Activated CD4-positive, alpha-beta T cell treated with anti-CD3 and anti-CD28 coated beads for 4 hours (primary cell): ENCODE data around the gene PTGFRN.

ENCODE experiments used
- DNase-seq, 2 donors: peaks; one replicate each; pipeline ENCODE4 v3.0.0-alpha.2; 2020

The PTGFRN gene

DNA sequence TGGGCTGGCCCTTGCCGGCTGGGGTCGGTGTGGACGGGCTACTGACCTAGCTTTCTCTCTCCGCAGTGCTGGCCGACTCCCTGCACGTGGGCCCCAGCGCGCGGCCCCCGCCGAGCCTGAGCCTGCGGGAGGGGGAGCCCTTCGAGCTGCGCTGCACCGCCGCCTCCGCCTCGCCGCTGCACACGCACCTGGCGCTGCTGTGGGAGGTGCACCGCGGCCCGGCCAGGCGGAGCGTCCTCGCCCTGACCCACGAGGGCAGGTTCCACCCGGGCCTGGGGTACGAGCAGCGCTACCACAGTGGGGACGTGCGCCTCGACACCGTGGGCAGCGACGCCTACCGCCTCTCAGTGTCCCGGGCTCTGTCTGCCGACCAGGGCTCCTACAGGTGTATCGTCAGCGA lies 34.9 kb downstream of the PTGFRN start:
- DNase-seq, result no peak

- no peak for DNase-seq
Measured at GRCh38 chr1:116945421-116945820, 35.7 kb downstream of the PTGFRN start.

DNA sequence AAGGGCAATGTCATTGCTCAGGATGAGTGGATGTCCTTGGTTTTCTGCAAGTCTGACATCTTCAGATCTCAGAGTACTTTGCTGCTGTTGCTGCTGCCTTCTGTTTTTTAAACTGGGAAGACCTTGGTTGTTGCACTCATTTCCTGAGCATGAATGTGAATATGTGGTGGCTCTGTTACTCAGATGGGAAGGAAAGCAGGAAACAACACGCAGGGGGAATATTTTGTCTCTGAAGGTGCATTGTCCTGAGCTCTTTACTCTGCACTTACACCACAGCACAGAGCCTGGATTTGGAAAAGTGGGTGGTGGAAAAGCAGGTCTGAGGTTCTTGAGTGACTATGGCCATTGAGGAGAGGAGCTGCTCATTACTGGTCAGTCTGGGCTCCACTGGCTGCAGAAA lies 36.3 kb downstream of the PTGFRN start:
- no peak for DNase-seq

- no peak for DNase-seq
Measured at GRCh38 chr1:116947092-116947860, 37.6 kb downstream of the PTGFRN start.

- no peak for DNase-seq
Measured at GRCh38 chr1:116948046-116948445, 38.3 kb downstream of the PTGFRN start.

- no peak for DNase-seq
Measured at GRCh38 chr1:116948642-116949041, 38.9 kb downstream of the PTGFRN start.

DNA sequence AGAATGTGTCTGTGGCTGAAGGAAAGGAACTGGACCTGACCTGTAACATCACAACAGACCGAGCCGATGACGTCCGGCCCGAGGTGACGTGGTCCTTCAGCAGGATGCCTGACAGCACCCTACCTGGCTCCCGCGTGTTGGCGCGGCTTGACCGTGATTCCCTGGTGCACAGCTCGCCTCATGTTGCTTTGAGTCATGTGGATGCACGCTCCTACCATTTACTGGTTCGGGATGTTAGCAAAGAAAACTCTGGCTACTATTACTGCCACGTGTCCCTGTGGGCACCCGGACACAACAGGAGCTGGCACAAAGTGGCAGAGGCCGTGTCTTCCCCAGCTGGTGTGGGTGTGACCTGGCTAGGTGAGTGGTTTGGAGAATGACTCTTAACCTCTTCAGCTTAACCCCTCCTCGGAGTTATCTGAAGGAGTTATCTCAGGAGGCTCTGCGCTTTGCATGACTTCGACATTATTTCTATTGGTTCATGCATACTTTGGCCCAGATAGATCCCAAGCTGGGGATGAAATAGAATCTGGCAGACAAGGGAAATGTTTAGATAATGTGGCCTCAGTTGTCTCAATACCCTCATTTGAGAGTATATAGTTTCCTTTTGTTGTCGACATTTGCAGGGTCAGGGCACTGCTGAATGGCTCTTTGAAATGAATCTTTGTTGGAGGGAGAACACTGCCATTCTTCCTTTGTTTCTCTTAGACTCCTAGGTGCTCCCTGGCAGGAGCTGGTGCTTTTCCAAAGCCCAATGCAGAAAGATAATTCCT lies 39.7 kb downstream of the PTGFRN start:
- no peak for DNase-seq

- DNase-seq, result no peak
Measured at GRCh38 chr1:116950517-116951199, 40.9 kb downstream of the PTGFRN start.

DNA sequence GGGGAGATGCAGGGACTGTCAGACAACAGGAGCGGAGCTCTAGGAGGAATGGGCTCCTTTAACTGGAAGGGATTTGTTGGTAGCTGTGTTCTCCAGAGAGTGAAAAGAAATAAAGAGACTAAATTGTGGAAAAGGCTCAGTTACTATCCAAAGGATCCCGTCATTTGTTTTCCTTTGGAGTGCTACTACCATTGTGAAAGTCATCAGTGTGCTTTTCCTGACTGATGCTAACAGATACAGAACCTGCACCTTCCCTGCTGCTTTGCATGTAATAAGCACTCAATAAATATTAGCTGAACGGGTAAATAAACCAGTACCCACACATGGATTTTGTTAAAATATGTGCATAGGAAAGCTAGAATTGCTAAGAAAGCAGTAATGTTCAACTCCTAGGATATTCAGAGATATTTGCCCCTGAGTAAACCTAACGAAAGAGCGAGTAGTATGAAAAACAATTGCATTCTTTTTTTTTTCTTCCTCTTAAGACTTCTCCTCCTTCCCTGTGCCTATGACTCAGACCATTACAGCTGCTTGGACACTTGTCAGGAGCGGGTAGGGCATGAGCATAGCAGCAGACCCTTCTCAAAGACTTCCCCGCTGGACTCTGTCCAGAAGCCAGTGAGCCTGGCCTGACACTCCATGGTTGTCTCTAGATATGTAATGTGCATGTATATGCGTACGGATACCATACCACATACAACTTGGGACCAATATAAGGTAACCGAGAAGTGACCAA lies 41.7 kb downstream of the PTGFRN start:
- no peak for DNase-seq

GRCh38 chr1:116952738-116953275 lies 43.1 kb downstream of the PTGFRN start:
- DNase-seq, result no peak

- no peak for DNase-seq
Measured at GRCh38 chr1:116954440-116954839, 44.7 kb downstream of the PTGFRN start.

DNA sequence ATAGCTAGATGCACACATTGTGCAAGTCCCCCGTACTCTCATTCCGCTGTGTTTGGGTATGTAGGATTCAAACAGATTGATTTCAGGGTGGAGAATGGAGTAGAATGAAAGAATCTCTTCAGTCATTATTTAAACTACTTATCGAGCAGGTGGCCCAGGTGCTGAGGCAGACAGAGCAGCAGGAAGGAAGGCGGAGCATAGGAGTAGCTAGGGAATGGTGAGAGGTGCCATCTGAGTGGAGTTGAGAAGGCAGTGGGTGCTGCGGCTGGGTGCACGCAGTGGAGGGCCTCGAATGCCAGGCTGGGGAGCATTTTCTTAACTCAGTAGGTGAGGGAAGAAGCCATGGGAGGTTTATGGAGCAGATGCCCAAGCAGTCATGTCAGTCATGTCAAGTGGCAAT lies 46.7 kb downstream of the PTGFRN start:
- DNase-seq, result no peak

DNA sequence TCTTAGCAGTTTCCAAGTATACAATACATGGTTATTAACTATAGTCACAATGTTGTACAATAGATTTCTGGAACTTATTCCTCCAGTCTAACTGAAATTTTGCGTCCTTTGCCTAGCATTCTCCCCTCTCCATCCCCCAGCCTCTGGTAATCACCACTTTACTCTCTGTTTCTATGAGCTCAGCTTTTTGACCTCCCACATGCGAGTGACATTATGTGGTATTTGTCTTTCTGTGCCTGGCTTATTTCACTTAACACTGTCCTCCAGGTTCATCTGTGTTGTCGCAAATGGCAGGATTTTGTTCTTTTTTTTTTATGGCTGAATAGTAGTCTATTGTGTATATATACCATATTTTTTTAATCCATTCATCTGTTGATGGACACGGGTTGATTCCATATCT lies 47.9 kb downstream of the PTGFRN start:
- no peak for DNase-seq

- DNase-seq, result no peak
Measured at GRCh38 chr1:116958110-116958509, 48.4 kb downstream of the PTGFRN start.

- no peak for DNase-seq
Measured at GRCh38 chr1:116958977-116959376, 49.3 kb downstream of the PTGFRN start.

- DNase-seq, result no peak
Measured at GRCh38 chr1:116961606-116962005, 51.9 kb downstream of the PTGFRN start.

- no peak for DNase-seq
Measured at GRCh38 chr1:116962987-116963639, 53.4 kb downstream of the PTGFRN start.

- DNase-seq, result no peak
Measured at GRCh38 chr1:116966791-116967190, 57.1 kb downstream of the PTGFRN start.

DNA sequence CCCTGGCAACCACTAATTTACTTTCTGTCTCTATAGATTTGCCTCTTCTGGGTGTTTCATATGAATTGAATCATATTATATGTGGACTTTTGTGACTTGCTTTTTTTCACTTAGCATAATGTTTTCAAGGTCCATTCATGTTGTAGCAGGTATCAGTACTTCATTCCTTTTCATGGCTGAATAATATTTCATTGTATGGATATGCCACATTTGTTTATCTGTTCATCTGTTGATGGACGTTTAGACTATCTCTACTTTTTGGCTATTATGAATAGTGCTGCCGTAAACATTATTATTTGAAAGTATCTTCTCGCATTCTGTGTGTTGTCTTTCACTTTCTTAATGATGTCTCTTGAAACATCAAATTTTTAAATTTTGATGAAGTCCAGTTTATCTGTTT lies 59.0 kb downstream of the PTGFRN start:
- no peak for DNase-seq

GRCh38 chr1:116971258-116971860 lies 61.6 kb downstream of the PTGFRN start:
- DNase-seq, result no peak

DNA sequence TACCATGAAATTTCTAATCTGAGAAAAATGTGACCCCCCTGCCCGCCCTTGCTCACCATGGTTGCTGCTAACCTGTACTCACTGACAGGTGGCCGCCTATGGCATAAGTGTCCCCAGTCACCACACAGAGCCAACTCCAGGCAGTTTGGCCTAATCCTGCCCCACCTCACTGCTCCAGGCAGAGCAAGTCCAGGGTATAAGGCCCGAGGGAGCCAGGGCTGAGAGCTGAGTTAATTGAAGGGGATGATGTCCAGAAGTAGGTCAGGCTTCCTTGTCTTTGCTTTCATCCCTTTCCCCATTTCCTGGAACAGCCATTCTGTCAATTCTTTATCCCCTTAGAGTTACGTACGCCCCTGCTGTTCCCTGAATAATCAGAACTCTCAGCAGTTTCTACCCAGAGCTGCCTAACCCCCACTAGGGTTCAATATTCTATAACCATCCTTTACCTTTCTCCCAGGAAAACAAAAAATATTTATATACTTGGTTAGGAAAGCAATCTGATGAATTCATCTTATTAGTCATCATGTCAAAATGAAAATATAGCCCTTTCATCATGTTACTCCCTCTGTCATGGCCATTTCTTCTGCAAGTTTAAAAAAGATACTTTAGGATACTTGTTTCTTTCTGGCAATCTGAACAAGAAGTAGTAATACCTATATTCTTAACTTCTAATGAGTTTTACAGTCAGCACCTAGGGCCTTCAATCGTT lies 62.4 kb downstream of the PTGFRN start:
- DNase-seq, result no peak
